ENCODE measurements around the gene LUZP2.

- TF ChIP-seq POLR2A (IDR thresholded peaks at IDR 0.05) (no peak), CTCF (IDR thresholded peaks at IDR 0.05) (no peak)
Measured at GRCh38 chr11:24502425-24502824, 5.6 kb downstream of the LUZP2 start.
